Adipocyte (in vitro differentiated cells): ENCODE measurements around the gene ZNF667.

Experiments
- DNase-seq: peaks from one replicate; pipeline ENCODE4 v3.0.0-alpha.2; 2015; ENCODE audit warnings: low read depth
- H3K27me3 ChIP-seq: replicated peaks from 2 replicates; pipeline ENCODE4 v1.7.0; 2013; ENCODE audit warnings: mild to moderate bottlenecking, low read length, moderate library complexity; ENCODE audit not compliant: control insufficient read depth, insufficient read depth
- H3K36me3 ChIP-seq: 2 replicates; pipeline ENCODE4 v1.7.0; 2013; ENCODE audit warnings: low read length, mild to moderate bottlenecking, moderate library complexity; ENCODE audit not compliant: control insufficient read depth, insufficient read depth, severe bottlenecking
- H3K4me1 ChIP-seq: 2 replicates; pipeline ENCODE4 v1.7.0; 2013; ENCODE audit warnings: mild to moderate bottlenecking, low read length, moderate library complexity; ENCODE audit not compliant: control insufficient read depth, insufficient read depth
- H3K4me3 ChIP-seq: 2 replicates; pipeline ENCODE4 v1.7.0; 2013; ENCODE audit warnings: mild to moderate bottlenecking, low read length, moderate library complexity
- H3K9ac ChIP-seq: 2 replicates; pipeline ENCODE4 v1.7.0; 2013; ENCODE audit warnings: mild to moderate bottlenecking, low read length, moderate library complexity
- H3K9me3 ChIP-seq: 2 replicates; pipeline ENCODE4 v1.7.0; 2013; ENCODE audit warnings: mild to moderate bottlenecking, low read length, moderate library complexity; ENCODE audit not compliant: control insufficient read depth

ZNF667 gene

DNA sequence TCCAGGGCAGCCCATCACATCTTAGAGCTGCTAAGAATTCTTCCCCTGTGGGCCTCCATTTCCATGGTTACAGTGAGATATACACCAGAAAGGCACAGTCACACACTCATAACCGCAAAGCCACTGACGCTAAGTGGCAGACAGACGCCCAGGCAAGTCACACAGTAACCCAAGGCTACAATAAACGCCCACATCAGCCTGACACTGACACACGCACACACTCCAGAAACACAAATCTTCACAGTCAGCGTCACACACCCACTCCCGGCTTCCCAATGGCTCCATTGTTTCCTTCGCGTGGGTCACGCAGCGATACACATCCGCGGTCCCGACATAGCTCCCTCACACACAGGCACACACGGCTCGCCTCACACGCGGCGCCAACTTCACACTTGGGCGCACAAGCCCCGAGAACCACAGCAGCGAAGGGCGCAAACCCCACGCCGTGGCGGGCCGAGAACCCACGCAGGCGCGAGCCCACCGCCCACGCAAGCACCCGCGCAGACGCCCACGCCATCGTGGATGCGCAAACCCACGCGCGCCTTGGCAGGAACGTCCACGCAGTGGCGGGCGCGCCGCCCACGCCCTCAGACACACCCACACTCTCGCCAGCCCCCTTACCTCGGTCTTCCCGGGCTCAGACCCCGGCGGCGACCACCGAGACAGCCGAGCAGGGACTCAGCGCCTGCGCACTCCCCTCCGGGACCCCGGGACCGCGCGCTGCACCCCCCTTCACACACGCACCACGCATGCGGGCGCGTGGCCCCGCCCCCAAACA is at the start of gene ZNF667:
TSS of gene ZNF667 (minus strand) at position 695 of the 778 bp plus-strand sequence. CDS start 14,975 bp downstream, outside the sequence.
- Histone ChIP-seq H3K27me3 (no peaks in the 10 kb centered on the region), H3K9ac (peak within 1 kb of the TSS; percentile 92), H3K4me3 (peak within 1 kb of the TSS; percentile 98), H3K4me1 (no peaks in the 10 kb centered on the region), H3K36me3 (peaks cover 11% of the 10 kb centered on the region), H3K9me3 (peaks cover 4% of the 10 kb centered on the region)
- DNase-seq, result peak; percentile 82

DNA sequence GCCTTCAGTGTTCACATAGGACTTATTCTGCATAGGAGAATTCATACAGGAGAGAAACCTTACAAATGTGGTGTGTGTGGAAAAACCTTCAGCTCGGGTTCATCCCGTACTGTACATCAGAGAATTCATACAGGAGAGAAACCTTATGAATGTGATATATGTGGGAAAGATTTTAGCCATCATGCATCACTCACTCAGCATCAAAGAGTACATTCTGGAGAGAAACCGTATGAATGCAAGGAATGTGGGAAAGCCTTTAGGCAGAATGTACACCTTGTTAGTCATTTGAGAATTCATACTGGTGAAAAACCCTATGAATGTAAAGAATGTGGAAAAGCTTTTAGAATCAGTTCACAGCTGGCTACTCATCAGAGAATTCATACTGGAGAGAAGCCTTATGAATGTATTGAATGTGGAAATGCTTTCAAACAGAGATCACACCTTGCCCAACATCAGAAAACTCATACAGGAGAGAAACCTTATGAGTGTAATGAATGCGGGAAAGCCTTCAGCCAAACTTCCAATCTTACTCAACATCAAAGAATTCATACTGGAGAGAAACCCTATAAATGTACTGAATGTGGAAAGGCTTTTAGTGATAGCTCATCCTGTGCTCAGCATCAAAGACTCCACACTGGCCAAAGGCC is 48.2 kb upstream of the ZNF667 start:
- Histone ChIP-seq H3K4me1 (no peaks in the 10 kb centered on the region), H3K9ac (no peak overlapping the region), H3K4me3 (peak overlapping the region; percentile 73), H3K36me3 (peaks cover 43% of the 10 kb centered on the region), H3K27me3 (no peaks in the 10 kb centered on the region), H3K9me3 (peaks cover 99% of the 10 kb centered on the region)
- no peak for DNase-seq

DNA sequence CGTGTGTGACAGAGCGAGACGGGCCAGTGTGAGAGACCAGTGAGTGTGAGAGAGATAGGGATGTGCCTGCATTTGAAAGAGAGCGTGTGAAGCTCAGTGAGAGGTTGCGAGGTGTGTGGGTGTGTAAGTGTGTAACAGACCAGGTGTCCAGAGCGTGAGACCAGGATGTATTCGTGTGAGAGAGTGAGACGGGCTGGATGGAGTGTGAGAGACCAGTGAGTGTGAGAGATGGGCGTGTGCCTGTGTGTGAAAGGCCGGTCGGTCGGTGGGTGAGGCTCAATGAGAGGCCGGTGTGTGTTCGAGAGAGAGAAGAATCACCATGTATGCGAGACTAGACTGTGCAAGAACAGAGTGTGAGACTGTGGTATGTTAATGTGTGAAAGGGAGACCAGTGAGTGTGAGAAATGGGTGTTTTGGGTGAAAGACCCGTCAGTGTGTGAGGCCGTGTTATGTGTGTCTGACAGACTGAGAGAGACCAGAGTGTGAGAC is 31.2 kb upstream of the ZNF667 start:
- H3K27me3 ChIP-seq, result no peaks in the 10 kb centered on the region
- H3K9ac ChIP-seq, result peak overlapping the region; percentile 93
- no peak for DNase-seq
- H3K9me3 ChIP-seq, result peaks cover 21% of the 10 kb centered on the region
- H3K36me3 ChIP-seq, result peaks cover 15% of the 10 kb centered on the region
- peak overlapping the region; percentile 90 for H3K4me3 ChIP-seq
- peaks cover 14% of the 10 kb centered on the region for H3K4me1 ChIP-seq

DNA sequence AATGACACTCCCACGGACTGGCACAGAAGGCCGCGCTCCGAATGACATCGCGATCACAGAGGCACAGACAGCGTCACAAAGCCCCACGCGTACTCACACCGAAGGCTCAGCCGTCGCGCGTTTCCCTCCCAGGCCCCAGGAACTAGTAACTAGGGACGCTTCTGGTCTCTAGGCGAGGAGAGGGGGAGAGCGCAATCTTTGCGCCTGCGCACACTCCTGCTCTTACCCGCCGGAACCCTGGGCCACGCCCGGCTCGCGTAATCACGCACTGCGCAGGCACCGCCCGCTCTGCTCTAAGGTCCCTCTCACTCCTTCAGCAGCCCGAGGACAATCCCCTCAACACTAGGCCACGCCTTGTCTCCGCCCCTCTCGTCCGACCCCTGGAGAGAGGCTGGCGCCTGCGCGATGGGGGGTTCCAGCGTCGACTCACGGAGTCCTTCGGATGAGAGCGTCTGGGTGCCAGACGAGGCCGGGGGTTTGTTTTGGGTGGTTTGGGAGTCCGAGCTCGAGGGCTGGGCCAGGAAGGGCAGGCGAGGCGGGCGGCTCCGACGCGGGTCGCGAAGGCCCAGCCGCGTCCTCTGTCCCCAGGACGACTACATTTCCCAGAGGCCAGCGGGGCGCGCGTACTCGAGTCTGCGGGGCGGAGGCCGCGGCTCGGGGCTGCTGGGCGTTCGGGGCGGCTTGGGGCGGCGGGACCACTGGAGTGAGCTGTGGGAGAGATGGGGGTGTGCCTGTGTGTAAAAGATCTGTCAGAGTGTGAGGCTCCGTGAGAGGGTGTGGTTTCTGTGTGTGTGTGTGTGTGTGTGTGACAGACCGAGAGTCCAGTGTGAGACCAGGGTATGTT is 30.5 kb upstream of the ZNF667 start, which contains the start of gene ZNF471:
TSS of gene ZNF471 (plus strand) at position 410 of the 844 bp plus-strand sequence. CDS start 3,717 bp downstream, outside the sequence.
- Histone ChIP-seq H3K9ac (peak within 1 kb of the TSS; percentile 93), H3K9me3 (peaks cover 19% of the 10 kb centered on the region), H3K4me3 (peak within 1 kb of the TSS; percentile 90), H3K36me3 (peaks cover 12% of the 10 kb centered on the region), H3K27me3 (no peaks in the 10 kb centered on the region), H3K4me1 (peaks cover 14% of the 10 kb centered on the region)
- DNase-seq, result peak; percentile 100

DNA sequence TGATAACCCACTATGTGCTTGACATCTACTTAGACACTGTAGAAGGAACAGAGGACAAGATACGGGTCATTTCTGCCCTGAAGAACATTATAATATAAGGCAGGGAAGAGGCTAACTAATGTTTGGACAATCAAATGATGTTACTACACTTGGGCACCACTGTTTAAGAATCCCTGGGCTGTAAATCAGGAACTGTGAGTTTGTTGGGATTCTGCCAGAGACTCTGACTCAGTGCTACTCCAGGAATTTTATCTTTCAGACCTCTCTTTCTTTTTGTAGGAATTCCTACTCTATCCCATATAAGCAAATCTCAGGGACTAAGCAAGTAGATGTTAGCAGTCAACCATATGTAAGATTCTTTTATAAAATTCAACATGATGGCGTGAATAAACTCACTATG is 27.4 kb upstream of the ZNF667 start:
- H3K4me3 ChIP-seq, result no peak overlapping the region
- no peak overlapping the region for H3K9ac ChIP-seq
- peaks cover 14% of the 10 kb centered on the region for H3K4me1 ChIP-seq
- peak; percentile 28 for DNase-seq
- no peaks in the 10 kb centered on the region for H3K27me3 ChIP-seq
- H3K9me3 ChIP-seq, result peaks cover 18% of the 10 kb centered on the region
- H3K36me3 ChIP-seq, result peaks cover 11% of the 10 kb centered on the region

DNA sequence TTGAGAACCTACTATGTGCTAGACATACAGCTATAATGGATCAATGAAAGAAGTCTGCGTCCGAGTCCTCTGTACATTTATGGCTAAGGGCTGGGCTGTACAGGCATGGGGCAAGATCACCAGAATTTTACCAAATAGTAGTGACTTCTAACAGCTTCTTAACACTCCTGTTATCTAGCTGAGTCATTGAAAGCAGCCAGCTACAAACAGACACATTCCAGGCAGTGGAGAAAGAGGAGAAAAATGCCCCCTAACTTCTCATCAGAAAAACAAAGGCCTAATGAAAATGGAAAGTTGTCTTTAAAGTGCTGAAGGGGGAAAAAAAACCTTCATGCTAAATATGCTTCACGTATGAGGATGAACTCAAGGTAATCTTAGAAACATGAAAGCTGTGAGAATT is 14.3 kb upstream of the ZNF667 start:
- Histone ChIP-seq H3K4me1 (no peaks in the 10 kb centered on the region), H3K9me3 (peaks cover 54% of the 10 kb centered on the region), H3K9ac (no peak overlapping the region), H3K36me3 (peaks cover 22% of the 10 kb centered on the region), H3K4me3 (no peak overlapping the region), H3K27me3 (no peaks in the 10 kb centered on the region)
- DNase-seq, result peak; percentile 26

DNA sequence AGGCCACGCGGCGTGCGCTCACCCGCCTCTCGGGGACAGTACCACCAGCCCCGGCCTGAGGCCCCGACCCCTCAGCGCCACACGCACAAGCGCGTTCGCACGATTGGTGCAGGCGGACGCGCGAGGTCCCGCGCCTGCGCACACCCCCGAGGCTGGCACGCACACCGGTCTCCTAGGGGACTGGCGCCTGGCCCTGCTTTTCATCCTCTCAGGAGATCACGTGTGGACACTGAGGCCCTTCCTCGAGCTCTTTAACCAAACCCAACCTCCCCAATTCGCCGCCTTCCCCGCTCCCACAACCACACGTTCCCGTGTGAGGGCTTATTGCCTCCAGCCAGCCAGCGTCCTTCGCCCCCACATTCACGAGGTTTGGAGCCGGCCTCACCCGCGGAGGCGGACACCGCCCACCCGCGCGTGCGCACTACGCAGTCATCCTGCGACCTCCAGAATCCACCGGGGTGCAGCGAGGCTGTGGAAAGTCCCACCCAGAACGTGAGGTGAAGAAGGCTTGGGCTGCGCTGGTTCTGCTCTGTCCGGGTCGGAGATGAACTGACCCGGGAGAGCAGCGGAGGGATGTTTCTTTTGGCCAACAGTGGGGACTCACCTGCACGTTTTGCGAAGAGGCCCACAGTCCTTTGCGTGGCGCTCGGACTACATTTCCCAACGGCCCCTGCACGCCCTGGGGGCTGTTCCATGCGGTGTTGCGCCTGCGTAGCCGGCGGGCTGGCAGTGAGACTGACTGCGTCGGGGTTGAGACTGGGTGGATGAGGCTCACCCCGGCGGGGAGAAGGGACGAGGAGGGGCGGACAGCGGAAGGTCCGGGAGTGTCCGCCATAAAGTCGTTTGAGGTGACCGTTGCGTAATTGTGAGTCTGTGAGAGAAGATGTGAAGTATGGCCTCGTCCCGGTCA is 539 bp upstream of the ZNF667 start:
- peak overlapping the region; percentile 98 for H3K4me3 ChIP-seq
- H3K27me3 ChIP-seq, result no peaks in the 10 kb centered on the region
- H3K9me3 ChIP-seq, result peaks cover 4% of the 10 kb centered on the region
- no peaks in the 10 kb centered on the region for H3K4me1 ChIP-seq
- peak overlapping the region; percentile 92 for H3K9ac ChIP-seq
- H3K36me3 ChIP-seq, result peaks cover 4% of the 10 kb centered on the region
- peak; percentile 98 for DNase-seq

DNA sequence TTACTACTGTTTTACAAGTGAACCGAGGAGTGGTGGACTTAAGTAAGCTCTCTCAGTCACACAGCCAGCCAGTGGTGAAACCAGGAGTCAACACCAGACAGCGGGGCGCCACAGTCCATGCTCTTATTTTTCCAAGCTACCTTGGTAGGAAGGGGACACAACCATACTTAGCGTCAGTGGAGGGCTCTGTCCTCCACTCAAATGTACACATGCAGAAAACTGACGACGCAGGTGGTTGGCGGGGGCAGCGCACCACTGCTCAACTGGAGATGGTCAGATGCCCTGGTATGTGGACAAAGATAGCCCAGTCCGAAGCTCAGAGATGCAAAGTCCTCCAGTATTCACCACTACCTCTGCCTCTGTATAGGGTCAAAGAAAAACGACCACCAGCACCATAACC is 1.1 kb downstream of the ZNF667 start:
- DNase-seq, result no peak
- Histone ChIP-seq H3K27me3 (no peaks in the 10 kb centered on the region), H3K9ac (no peak overlapping the region), H3K36me3 (peaks cover 18% of the 10 kb centered on the region), H3K4me1 (no peaks in the 10 kb centered on the region), H3K4me3 (peak overlapping the region; percentile 98), H3K9me3 (peaks cover 7% of the 10 kb centered on the region)

DNA sequence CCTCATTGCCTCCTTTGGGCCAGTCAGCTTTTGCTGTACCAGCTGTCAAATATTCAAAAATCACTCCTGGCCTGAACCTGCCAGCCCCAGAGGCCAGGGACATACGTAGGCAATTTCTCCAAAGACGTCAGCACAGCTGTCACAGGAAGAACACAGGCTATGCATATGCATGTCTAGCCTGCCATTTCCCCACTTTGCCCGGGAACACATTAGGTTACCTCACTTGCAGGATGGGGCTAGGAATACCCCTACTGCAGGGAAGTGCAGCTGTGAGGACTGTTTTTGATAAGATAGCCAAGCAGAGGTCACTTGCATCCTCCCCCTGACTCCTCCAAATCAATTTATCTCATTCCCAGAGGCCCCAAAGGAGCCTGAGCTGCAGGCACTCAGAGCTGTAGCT is 2.8 kb downstream of the ZNF667 start:
- Histone ChIP-seq H3K4me3 (no peak overlapping the region), H3K4me1 (no peaks in the 10 kb centered on the region), H3K9ac (no peak overlapping the region), H3K36me3 (peaks cover 26% of the 10 kb centered on the region), H3K27me3 (no peaks in the 10 kb centered on the region), H3K9me3 (peaks cover 7% of the 10 kb centered on the region)
- DNase-seq, result no peak

DNA sequence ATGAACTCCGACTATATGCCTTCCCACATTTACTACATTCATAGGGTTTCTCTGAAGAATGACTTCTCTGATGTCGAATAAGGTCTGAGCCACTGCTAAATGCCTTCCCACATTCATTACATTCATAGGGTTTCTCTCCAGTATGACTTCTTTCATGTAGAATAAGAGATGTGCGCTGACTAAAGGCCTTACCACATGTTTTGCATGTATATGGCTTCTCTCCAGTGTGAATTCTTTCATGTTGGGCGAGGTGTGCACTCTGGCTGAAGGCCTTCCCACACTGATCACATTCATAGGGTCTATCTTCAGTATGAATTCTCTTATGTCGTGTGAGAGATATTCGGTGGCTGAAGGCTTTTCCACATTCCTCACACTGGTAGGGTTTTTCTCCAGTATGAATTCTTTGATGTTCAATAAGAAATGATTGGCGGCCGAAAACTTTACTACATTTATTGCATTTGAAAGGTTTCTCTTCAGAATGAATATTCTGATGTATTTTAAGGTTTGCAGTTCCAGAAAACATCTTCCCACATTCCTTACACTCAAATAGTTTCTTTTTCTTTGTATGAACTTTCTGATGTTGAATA is 35.8 kb downstream of the ZNF667 start:
- no peaks in the 10 kb centered on the region for H3K27me3 ChIP-seq
- peak overlapping the region; percentile 68 for H3K4me3 ChIP-seq

More for the DNA sequence above, 35.8 kb downstream of the ZNF667 start:
- Histone ChIP-seq H3K36me3 (peaks cover 36% of the 10 kb centered on the region), H3K9me3 (peaks cover 86% of the 10 kb centered on the region), H3K9ac (no peak overlapping the region), H3K4me1 (no peaks in the 10 kb centered on the region)
- no peak for DNase-seq
